CD4-positive, alpha-beta T cell treated with Interleukin-4 for 1 hour (primary cell): Measurements from ENCODE around the gene KLHL8.
"Not testable (repeated sequence)": the region's sequence is repeated elsewhere in the genome, so short reads cannot be mapped to it uniquely, and the experiment has no call there.

Experiments
- DNase-seq, 2 donors: peaks; one replicate each; pipeline ENCODE4 v3.0.0-alpha.2; 2020 to 2022

Gene KLHL8

GRCh38 chr4:87171944-87172343 lies 48.5 kb downstream of the KLHL8 start:
- no peak for DNase-seq

GRCh38 chr4:87166296-87166854 lies 54.0 kb downstream of the KLHL8 start:
- DNase-seq, result no peak

- no peak for DNase-seq
Measured at GRCh38 chr4:87165892-87166291, 54.5 kb downstream of the KLHL8 start.

- DNase-seq, result no peak
Measured at GRCh38 chr4:87153078-87153870, 67.1 kb downstream of the KLHL8 start.

GRCh38 chr4:87152310-87153041 lies 67.9 kb downstream of the KLHL8 start:
- DNase-seq, result no peak

- DNase-seq, result no peak
Measured at GRCh38 chr4:87151730-87152129, 68.7 kb downstream of the KLHL8 start.

GRCh38 chr4:87150498-87151261 lies 69.7 kb downstream of the KLHL8 start:
- peak; percentile 28 to 75 for DNase-seq

GRCh38 chr4:87147116-87147515 lies 73.3 kb downstream of the KLHL8 start:
- no peak for DNase-seq

- not testable (repeated sequence) for DNase-seq
Measured at GRCh38 chr4:87145934-87146333, 74.5 kb downstream of the KLHL8 start.

- DNase-seq, result no peak
Measured at GRCh38 chr4:87144356-87144755, 76.1 kb downstream of the KLHL8 start.

- DNase-seq, result no peak
Measured at GRCh38 chr4:87141428-87141827, 79.0 kb downstream of the KLHL8 start.

GRCh38 chr4:87134122-87134521 lies 86.3 kb downstream of the KLHL8 start:
- DNase-seq, result no peak

GRCh38 chr4:87133183-87133582 lies 87.2 kb downstream of the KLHL8 start:
- DNase-seq, result no peak

GRCh38 chr4:87132035-87132434 lies 88.4 kb downstream of the KLHL8 start:
- no peak for DNase-seq

GRCh38 chr4:87130985-87131703 lies 89.3 kb downstream of the KLHL8 start:
- no peak for DNase-seq

- no peak for DNase-seq
Measured at GRCh38 chr4:87129681-87130080, 90.7 kb downstream of the KLHL8 start.

- DNase-seq, result no peak
Measured at GRCh38 chr4:87128006-87128705, 92.3 kb downstream of the KLHL8 start.

- no peak for DNase-seq
Measured at GRCh38 chr4:87126056-87126455, 94.4 kb downstream of the KLHL8 start.

- no peak for DNase-seq
Measured at GRCh38 chr4:87122252-87122651, 98.2 kb downstream of the KLHL8 start.

GRCh38 chr4:87121341-87122065 lies 98.9 kb downstream of the KLHL8 start:
- no peak for DNase-seq
